ENCODE measurements around the gene PLEKHA6.

DNA sequence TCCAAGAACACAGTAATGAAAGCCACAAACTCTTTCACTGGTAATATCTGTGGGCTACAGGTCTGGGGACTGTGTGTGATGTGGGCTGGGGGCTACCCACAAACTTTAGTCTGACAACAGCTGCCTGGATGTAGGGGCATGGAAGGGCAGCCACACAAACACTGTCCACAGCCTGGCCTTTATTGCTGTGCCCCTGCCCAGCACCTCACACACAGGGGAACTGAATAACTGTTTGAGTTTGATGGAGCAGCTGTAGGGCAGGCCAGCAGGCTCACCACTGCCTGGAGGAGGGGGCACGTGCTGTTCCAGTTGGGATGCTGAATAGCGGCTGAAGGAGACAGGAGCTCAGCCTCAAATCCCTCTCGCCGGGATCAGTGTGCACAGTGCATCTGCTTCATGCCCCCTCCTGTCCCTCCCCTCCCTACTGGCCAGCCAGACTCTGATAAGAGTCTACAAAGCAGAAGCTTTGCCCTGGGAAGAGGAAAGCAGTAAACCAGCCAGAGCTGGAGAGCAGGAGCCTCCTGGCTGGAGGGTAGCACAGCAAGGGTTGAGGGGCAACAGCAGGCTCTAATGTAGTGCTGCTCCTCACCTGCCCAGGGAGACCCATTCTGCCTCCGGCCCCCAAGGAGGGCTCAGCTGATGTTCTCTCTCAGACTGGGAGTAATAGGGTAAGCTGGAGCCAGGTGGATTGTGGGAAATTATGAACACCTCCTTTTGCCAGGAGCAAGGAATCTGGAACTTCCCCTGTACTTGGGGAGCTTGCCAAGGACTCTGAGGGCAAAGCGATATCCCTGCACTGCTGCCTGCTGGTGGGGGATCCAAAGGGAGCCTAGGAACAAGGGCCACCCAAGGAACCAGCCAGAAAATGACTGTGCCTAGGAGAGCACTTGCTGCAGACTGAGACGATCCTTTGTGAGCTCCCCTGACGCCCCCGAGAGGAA is 75.7 kb downstream of the PLEKHA6 start:
- TF ChIP-seq, protein P1, sequence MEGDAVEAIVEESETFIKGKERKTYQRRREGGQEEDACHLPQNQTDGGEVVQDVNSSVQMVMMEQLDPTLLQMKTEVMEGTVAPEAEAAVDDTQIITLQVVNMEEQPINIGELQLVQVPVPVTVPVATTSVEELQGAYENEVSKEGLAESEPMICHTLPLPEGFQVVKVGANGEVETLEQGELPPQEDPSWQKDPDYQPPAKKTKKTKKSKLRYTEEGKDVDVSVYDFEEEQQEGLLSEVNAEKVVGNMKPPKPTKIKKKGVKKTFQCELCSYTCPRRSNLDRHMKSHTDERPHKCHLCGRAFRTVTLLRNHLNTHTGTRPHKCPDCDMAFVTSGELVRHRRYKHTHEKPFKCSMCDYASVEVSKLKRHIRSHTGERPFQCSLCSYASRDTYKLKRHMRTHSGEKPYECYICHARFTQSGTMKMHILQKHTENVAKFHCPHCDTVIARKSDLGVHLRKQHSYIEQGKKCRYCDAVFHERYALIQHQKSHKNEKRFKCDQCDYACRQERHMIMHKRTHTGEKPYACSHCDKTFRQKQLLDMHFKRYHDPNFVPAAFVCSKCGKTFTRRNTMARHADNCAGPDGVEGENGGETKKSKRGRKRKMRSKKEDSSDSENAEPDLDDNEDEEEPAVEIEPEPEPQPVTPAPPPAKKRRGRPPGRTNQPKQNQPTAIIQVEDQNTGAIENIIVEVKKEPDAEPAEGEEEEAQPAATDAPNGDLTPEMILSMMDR (IDR thresholded peaks at IDR 0.05), result no peak
- TF ChIP-seq POLR2A (IDR thresholded peaks at IDR 0.05), result no peak

All from prostate gland (tissue), 2 donors.